Mesodermal cell (in vitro differentiated cells): ENCODE measurements around the gene DEPDC1B.
"Not testable (repeated sequence)": the region's sequence is repeated elsewhere in the genome, so short reads cannot be mapped to it uniquely, and the experiment has no call there.

Experiments
- H3K27ac ChIP-seq: 2 replicates; pipeline ENCODE4 v1.7.0; 2013; ENCODE audit warnings: mild to moderate bottlenecking, low read depth, low read length, moderate library complexity; ENCODE audit not compliant: severe bottlenecking
- H3K36me3 ChIP-seq: 2 replicates; pipeline ENCODE4 v1.7.1; 2013; ENCODE audit warnings: mild to moderate bottlenecking, low read length, moderate library complexity; ENCODE audit not compliant: control insufficient read depth, insufficient read depth
- H3K4me1 ChIP-seq: one replicate; pipeline ENCODE4 v1.7.1; 2013; ENCODE audit warnings: mild to moderate bottlenecking, low read length; ENCODE audit not compliant: insufficient read depth, control insufficient read depth, poor library complexity, severe bottlenecking
- H3K4me3 ChIP-seq: 2 replicates; pipeline ENCODE4 v1.7.0; 2013; ENCODE audit warnings: low read length, control low read depth, mild to moderate bottlenecking; ENCODE audit not compliant: insufficient read depth, poor library complexity, severe bottlenecking; ENCODE audit errors: extremely low read depth
- H3K9me3 ChIP-seq: 2 replicates; pipeline ENCODE4 v1.7.1; 2013; ENCODE audit warnings: mild to moderate bottlenecking, low read length, moderate library complexity; ENCODE audit not compliant: control insufficient read depth
- WGBS, 2 experiments: methylation state at CpG; one replicate each; pipeline ENCODE4 v1.1.5; 2013; ENCODE audit warnings: missing lambda C conversion rate in 2 of 2; ENCODE audit not compliant: insufficient coverage in 2 of 2; 5-methylcytosine and 5-hydroxymethylcytosine counted together

The DEPDC1B gene

DNA sequence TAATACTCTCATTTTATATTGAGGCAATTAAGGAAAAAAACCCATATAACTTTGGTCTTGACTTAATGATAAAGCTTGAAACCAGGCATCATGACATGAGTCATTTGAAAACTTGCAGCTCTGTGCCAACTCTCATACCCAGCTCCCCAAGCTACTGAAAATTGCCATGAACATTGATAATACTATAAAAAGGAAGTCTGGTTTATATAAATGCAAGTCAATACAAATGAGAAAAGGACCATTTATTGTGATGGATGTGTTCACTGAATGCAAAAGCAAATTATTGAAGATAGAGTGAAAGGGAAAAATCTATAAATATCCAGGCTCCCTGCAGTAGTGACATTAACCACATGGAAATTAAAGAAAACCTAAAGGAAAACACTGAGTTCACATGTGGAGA lies 116.3 kb downstream of the DEPDC1B start:
- Histone ChIP-seq H3K4me3 (no peak overlapping the region), H3K9me3 (no peaks in the 10 kb centered on the region), H3K36me3 (no peaks in the 10 kb centered on the region), H3K27ac (no peak overlapping the region), H3K4me1 (no peaks in the 10 kb centered on the region)

GRCh38 chr5:60578315-60578714 lies 121.7 kb downstream of the DEPDC1B start:
- Histone ChIP-seq H3K9me3 (peaks cover 10% of the 10 kb centered on the region), H3K4me1 (no peaks in the 10 kb centered on the region), H3K4me3 (no peak overlapping the region), H3K36me3 (no peaks in the 10 kb centered on the region), H3K27ac (no peak overlapping the region)
- 100% methylated on average over 1 to 2 of the region's 3 CpGs for WGBS, 2 experiments

DNA sequence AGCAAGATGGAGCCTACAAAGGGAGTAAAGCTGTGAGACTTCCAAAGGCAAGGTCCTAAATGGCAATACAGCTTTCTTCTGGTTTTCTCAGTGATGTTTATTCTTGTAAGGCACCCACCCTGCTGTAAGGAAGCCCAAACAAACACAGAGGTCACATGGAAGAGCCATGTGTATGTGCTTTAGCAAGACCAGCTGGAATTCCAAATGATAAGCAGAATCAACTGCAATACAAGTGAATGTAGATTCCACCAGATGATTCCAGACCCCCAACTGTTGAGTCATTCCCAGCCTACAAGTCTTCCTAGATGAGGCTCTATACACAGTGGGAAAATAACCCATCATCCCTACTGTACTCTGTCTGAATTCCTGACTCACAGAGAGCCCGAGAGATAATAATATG lies 122.8 kb downstream of the DEPDC1B start:
- Histone ChIP-seq H3K4me3 (no peak overlapping the region), H3K9me3 (peaks cover 10% of the 10 kb centered on the region), H3K27ac (no peak overlapping the region), H3K4me1 (no peaks in the 10 kb centered on the region), H3K36me3 (no peaks in the 10 kb centered on the region)
- WGBS, 2 experiments, result no CpG with 5 or more reads among the region's 1 CpG

DNA sequence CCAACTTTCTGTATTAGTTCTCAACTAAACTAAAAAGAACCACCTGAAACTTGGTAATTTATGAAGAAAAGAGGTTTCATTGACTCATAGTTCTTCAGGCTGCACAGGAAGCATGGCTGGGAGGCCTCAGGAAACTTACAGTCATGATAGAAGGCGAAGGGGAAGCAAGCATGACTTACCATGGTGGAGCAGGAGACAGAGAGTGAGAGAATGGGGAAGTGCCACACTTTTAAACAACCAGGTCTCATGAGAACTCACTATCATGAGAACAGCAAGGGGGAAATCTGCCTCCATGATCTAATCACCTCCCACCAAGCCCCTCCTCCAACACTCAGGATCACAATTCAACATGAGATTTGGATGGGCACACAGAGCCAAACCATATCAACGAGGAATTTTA lies 123.5 kb downstream of the DEPDC1B start:
- no peak overlapping the region for H3K4me3 ChIP-seq
- H3K36me3 ChIP-seq, result no peaks in the 10 kb centered on the region
- H3K27ac ChIP-seq, result no peak overlapping the region
- 92 to 100% methylated on average over 2 of the region's 2 CpGs for WGBS, 2 experiments
- peaks cover 10% of the 10 kb centered on the region for H3K9me3 ChIP-seq
- no peaks in the 10 kb centered on the region for H3K4me1 ChIP-seq

DNA sequence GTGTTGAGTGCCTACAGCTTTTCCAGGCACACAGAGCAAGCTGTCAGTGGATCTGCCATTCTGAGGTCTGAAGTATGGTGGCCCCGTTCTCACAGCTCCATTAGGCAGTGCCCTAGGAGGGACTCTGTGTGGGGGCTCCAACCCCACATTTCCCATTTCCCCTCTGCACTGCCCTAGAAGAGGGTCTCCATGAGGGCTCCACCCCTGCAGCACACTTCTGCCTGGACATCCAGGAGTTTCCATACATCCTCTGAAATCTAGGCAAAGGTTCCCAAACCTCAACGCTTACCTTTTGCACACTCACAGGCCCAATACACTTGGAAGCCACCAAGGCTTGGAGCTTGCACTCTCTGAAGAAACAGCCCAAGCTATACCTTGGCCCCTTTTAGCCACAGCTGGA lies 131.3 kb downstream of the DEPDC1B start:
- Histone ChIP-seq H3K4me3 (no peak overlapping the region), H3K4me1 (no peaks in the 10 kb centered on the region), H3K27ac (no peak overlapping the region), H3K36me3 (no peaks in the 10 kb centered on the region), H3K9me3 (peaks cover 14% of the 10 kb centered on the region)
- 78 to 82% methylated on average over 1 to 2 of the region's 2 CpGs for WGBS, 2 experiments

- Histone ChIP-seq H3K27ac (no peak overlapping the region), H3K9me3 (peaks cover 10% of the 10 kb centered on the region), H3K36me3 (no peaks in the 10 kb centered on the region), H3K4me1 (no peaks in the 10 kb centered on the region), H3K4me3 (no peak overlapping the region)
- WGBS, 2 experiments, result 88 to 95% methylated on average over 6 to 7 of the region's 13 CpGs
These were observed 136.2 kb downstream of the DEPDC1B start for GRCh38 chr5:60563696-60564324.

- WGBS, 2 experiments, result no CpG with 5 or more reads among the region's 2 CpGs
- not testable (repeated sequence) for H3K4me1 ChIP-seq, H3K4me3 ChIP-seq, H3K27ac ChIP-seq, H3K9me3 ChIP-seq, H3K36me3 ChIP-seq
These were observed 146.7 kb downstream of the DEPDC1B start for GRCh38 chr5:60553291-60553690.

DNA sequence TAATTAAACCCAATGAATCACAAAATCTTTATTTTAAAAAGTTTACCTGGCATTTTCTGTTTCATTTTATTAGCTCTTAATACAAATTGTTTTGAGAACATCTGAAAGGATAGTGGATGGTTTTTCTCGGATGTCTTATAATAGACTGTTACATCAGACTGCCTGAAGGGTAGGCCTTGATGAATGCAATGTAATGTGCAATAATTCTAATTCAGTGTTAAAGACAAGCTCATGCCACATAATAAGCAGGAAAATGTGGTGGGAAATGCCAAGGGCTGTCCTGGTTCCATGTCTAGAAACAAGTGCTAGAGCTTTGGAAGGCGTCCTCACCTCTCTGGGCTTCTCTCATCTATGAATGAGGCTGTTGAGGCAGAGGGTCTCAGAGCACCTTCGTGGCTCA lies 148.1 kb downstream of the DEPDC1B start:
- no peaks in the 10 kb centered on the region for H3K4me1 ChIP-seq
- H3K4me3 ChIP-seq, result no peak overlapping the region
- no peak overlapping the region for H3K27ac ChIP-seq
- 82 to 100% methylated on average over 1 to 3 of the region's 3 CpGs for WGBS, 2 experiments
- H3K9me3 ChIP-seq, result peaks cover 8% of the 10 kb centered on the region
- H3K36me3 ChIP-seq, result no peaks in the 10 kb centered on the region

GRCh38 chr5:60551250-60551649 lies 148.7 kb downstream of the DEPDC1B start:
- Histone ChIP-seq H3K4me3 (no peak overlapping the region), H3K9me3 (peaks cover 8% of the 10 kb centered on the region)
- WGBS, 2 experiments, result no CpG with 5 or more reads among the region's 1 CpG

DNA sequence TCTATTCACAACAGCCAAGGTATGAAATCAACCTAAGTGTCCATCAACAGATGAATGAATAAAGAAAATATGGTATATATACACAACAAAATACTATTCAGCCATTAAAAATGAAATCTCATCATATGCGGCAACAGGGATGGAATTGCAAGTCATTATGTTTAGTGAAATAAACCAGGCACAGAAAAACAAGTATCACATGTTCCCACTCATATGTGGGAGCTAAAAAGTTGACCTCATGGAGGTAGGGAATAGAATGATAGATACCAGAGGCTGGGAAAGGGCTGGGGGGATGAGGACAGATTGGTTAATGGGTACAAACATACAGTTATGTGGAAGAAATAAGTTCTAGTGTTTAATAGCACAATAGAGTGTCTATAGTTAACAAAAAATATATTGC lies 149.7 kb downstream of the DEPDC1B start:
- H3K4me1 ChIP-seq, result no peaks in the 10 kb centered on the region
- no peak overlapping the region for H3K27ac ChIP-seq
- H3K9me3 ChIP-seq, result peaks cover 3% of the 10 kb centered on the region
- WGBS, 2 experiments, result no CpG with 5 or more reads among the region's 1 CpG
- H3K4me3 ChIP-seq, result no peak overlapping the region
- H3K36me3 ChIP-seq, result no peaks in the 10 kb centered on the region

More at GRCh38 chr5:60551250-60551649, 148.7 kb downstream of the DEPDC1B start:
- no peaks in the 10 kb centered on the region for H3K4me1 ChIP-seq
- H3K36me3 ChIP-seq, result no peaks in the 10 kb centered on the region
- H3K27ac ChIP-seq, result no peak overlapping the region

GRCh38 chr5:60549841-60550240 lies 150.1 kb downstream of the DEPDC1B start:
- no CpG with 5 or more reads among the region's 3 CpGs for WGBS, 2 experiments
- Histone ChIP-seq H3K27ac (no peak overlapping the region), H3K9me3 (no peaks in the 10 kb centered on the region), H3K4me3 (no peak overlapping the region), H3K36me3 (no peaks in the 10 kb centered on the region), H3K4me1 (no peaks in the 10 kb centered on the region)
